HepG2 (cell line): ENCODE data around the gene IPPK. TPM values are rescaled to one million over a fixed set of nuclear protein-coding genes. Genes with fewer than 3 reads are reported as not detected.

ENCODE experiments used
- ATAC-seq: fragments of 200-7000 bp; cut with Tn5 transposase; 3 replicates; pipeline ENCODE4 v1.9.1; 2020; ENCODE audit warnings: mild to moderate bottlenecking, moderate library complexity
- BruUV-seq: library from RNA; stranded (reverse); fragments of 400-500 nt; replicated peaks from 2 replicates; lab custom pipeline; 2021; lab: Mats Ljungman, UMichigan
- CTCF ChIA-PET: fragments of 300-600 bp; formaldehyde crosslinking; extraction: SDS; loops from one replicate; lab custom pipeline; 2021; ENCODE audit warnings: low total read pairs, inconsistent platforms, low intra/inter-chr PET ratio; lab: Yijun Ruan, JAX
- POLR2A ChIA-PET: fragments of 350-600 bp; sonication (Branson Sonifier 250); formaldehyde crosslinking; loops from one replicate; lab custom pipeline; 2020; ENCODE audit warnings: antibody characterized with exemption, inconsistent platforms; lab: Yijun Ruan, JAX
- DNase-seq: peaks from one replicate; pipeline ENCODE4 v3.0.0-alpha.2; 2015; ENCODE audit warnings: low spot score
- FAIRE-seq: peaks from 3 replicates; lab custom pipeline; 2011; peaks lifted over from hg19 to GRCh38; lab: Jason Lieb, UNC
- H2AFZ ChIP-seq: one replicate; pipeline ENCODE4 v1.6.1; 2011; ENCODE audit warnings: low read length, inconsistent platforms
- H3K27ac ChIP-seq: fragments of 300-600 bp; 3 replicates; pipeline ENCODE4 v1.8.0; 2011; ENCODE audit warnings: mixed run types, mild to moderate bottlenecking, mixed read lengths, low read length, inconsistent platforms; ENCODE audit not compliant: insufficient read depth; ENCODE audit errors: extremely low read length
- H3K27me3 ChIP-seq, 2 experiments: fragments of 200-600 bp in 1 of 2; 2 replicates in 1 of 2; 3 replicates in 1 of 2; pipeline versions ENCODE4 v1.6.0 to v1.8.0; 2011; ENCODE audit warnings: low read length in 2 of 2, mild to moderate bottlenecking in 2 of 2, moderate library complexity in 2 of 2, inconsistent platforms in 1 of 2; ENCODE audit not compliant: insufficient read depth in 2 of 2, control insufficient read depth in 1 of 2
- H3K36me3 ChIP-seq, 2 experiments: fragments of 200-600 bp in 1 of 2; replicated peaks in 1 of 2; 2 replicates in 1 of 2; 3 replicates in 1 of 2; pipeline versions ENCODE4 v1.5.1 to v1.8.0; 2011; ENCODE audit warnings: low read length in 2 of 2, inconsistent platforms in 1 of 2; ENCODE audit not compliant: insufficient read depth in 2 of 2, control insufficient read depth in 1 of 2
- H3K4me1 ChIP-seq: 2 replicates; pipeline ENCODE4 v1.5.1; 2012; ENCODE audit warnings: low read length, inconsistent platforms; ENCODE audit not compliant: insufficient read depth
- H3K4me2 ChIP-seq: 2 replicates; pipeline ENCODE4 v1.6.0; 2011; ENCODE audit warnings: low read depth, low read length, inconsistent platforms
- H3K4me3 ChIP-seq, 3 experiments: fragments of 200-600 bp in 1 of 3; sonication (generic), shearing (Covaris generic) in 1 of 3; replicated peaks in 1 of 3; 2 replicates each; pipeline ENCODE4 v1.5.1; 2011 to 2016; ENCODE audit warnings: low read length in 3 of 3, inconsistent platforms in 2 of 3, low read depth in 2 of 3, mild to moderate bottlenecking in 2 of 3, control low read depth in 1 of 3, mixed read lengths in 1 of 3; ENCODE audit not compliant: insufficient read depth in 1 of 3
- H3K79me2 ChIP-seq: one replicate; pipeline ENCODE4 v1.6.1; 2011; ENCODE audit warnings: low read length, inconsistent platforms; ENCODE audit not compliant: insufficient read depth
- H3K9ac ChIP-seq: 2 replicates; pipeline ENCODE4 v1.6.0; 2011; ENCODE audit warnings: mild to moderate bottlenecking, low read depth, low read length, inconsistent platforms; ENCODE audit not compliant: insufficient read depth
- H3K9me3 ChIP-seq: 2 replicates; pipeline ENCODE4 v1.5.1; 2012; ENCODE audit warnings: mild to moderate bottlenecking, low read length
- H4K20me1 ChIP-seq: 2 replicates; pipeline ENCODE4 v1.6.0; 2011; ENCODE audit warnings: inconsistent platforms, mild to moderate bottlenecking, low read length, moderate library complexity; ENCODE audit not compliant: insufficient read depth
- DDIT3 ChIP-seq: sonication (generic); formaldehyde crosslinking; IDR thresholded peaks from 2 replicates; pipeline ENCODE4 v1.4.0; 2020; ENCODE audit warnings: mild to moderate bottlenecking, missing genetic modification reagents
- ELF3 ChIP-seq: IDR thresholded peaks from 2 replicates; pipeline ENCODE4 v1.6.1; 2016; ENCODE audit warnings: missing genetic modification reagents, missing compliant biosample characterization
- FOXK2 ChIP-seq: fragments of 450-650 bp; IDR thresholded peaks from 2 replicates; pipeline ENCODE4 v1.6.1; 2016
- KDM5B ChIP-seq: sonication (generic); formaldehyde crosslinking; IDR thresholded peaks from 2 replicates; pipeline ENCODE4 v1.4.0; 2020; ENCODE audit warnings: missing genetic modification reagents, mild to moderate bottlenecking, borderline replicate concordance
- TAF15 ChIP-seq: fragments of 200-400 bp; formaldehyde crosslinking; IDR thresholded peaks from one replicate; pipeline ENCODE4 v1.6.1; 2018; ENCODE audit warnings: mild to moderate bottlenecking, low read depth, low read length; ENCODE audit not compliant: poor library complexity, severe bottlenecking
- ZBED4 ChIP-seq: sonication (generic); formaldehyde crosslinking; IDR thresholded peaks from 2 replicates; pipeline ENCODE4 v1.4.0; 2020; ENCODE audit warnings: missing genetic modification reagents, borderline replicate concordance
- ZNF180 ChIP-seq: sonication (generic); formaldehyde crosslinking; IDR thresholded peaks from 2 replicates; pipeline ENCODE4 v1.4.0; 2020; ENCODE audit warnings: low read depth, missing genetic modification reagents, borderline replicate concordance
- ZNF24 ChIP-seq: fragments of 450-650 bp; IDR thresholded peaks from 2 replicates; pipeline ENCODE4 v1.6.1; 2017; ENCODE audit warnings: antibody characterized with exemption, mild to moderate bottlenecking
- ZNF761 ChIP-seq: sonication (generic); formaldehyde crosslinking; conservative IDR thresholded peaks from 2 replicates; pipeline ENCODE4 v1.4.0; 2020; ENCODE audit warnings: mild to moderate bottlenecking, missing genetic modification reagents
- WGBS: methylation state at CpG from one replicate; pipeline ENCODE4 v1.1.6; 2017; ENCODE audit warnings: low lambda C conversion rate; 5-methylcytosine and 5-hydroxymethylcytosine counted together
- in situ Hi-C: cut with HindIII; loops from 2 replicates; pipeline ENCODE4 v1.10.0; 2017; ENCODE audit warnings: low pct_unique_long_range_greater_than_20kb; ENCODE audit not compliant: extremely low pct_ligation_motif_present
- intact Hi-C: fragments of 100-400 bp; cut with micrococcal nuclease; formaldehyde crosslinking; loops from one replicate; pipeline ENCODE4 v1.10.0; 2022; ENCODE audit not compliant: unreplicated experiment
- polyA plus RNA-seq, 8 experiments: library from polyadenylated mRNA; depleted of rRNA in 3 of 8; stranded (reverse) in 7 of 8; unstranded in 1 of 8; fragments of >200 nt; fragmentation: Illumina TruSeq in 4 of 8; extraction: Trizol in 4 of 8; gene quantifications; 2 replicates each; pipeline versions ENCODE4 v1.2.1 to v1.2.3, GENCODE V29; 2011 to 2016; ENCODE audit warnings: low read depth in 4 of 8, missing spikeins in 1 of 8, mixed read lengths in 1 of 8; ENCODE audit not compliant: insufficient read depth in 1 of 8
- total RNA-seq, 5 experiments: library from RNA; depleted of rRNA; stranded (reverse); fragments of >200 nt; fragmentation: Illumina TruSeq; extraction: Trizol; gene quantifications; 2 replicates each; pipeline ENCODE4 v1.2.3, GENCODE V29; 2016; ENCODE audit warnings: low read depth in 1 of 5
- TF ChIP-seq, protein P1 (sequence below): sonication (generic); formaldehyde crosslinking; IDR thresholded peaks from 2 replicates; pipeline ENCODE4 v1.5.0; 2020; ENCODE audit warnings: mild to moderate bottlenecking, missing genetic modification reagents

The IPPK gene
- total and polyA plus RNA-seq, 2 of the 13 experiments (the other 11 are each of a cell fraction or from before 2014, with no cell fraction given), result 9.9 to 14.1 TPM

- Histone ChIP-seq H3K9me3 (no peaks in the 10 kb centered on the region), H3K9ac (no peak overlapping the region), H3K4me2 (no peak overlapping the region), H3K36me3 (peaks cover 30 to 63% of the 10 kb centered on the region in 2 experiments; a peak in 4 of 5 replicates), H3K4me3 (no peak overlapping the region)
- intact Hi-C loops, result no loop called here
- no peak for DNase-seq
- CTCF ChIA-PET, result no interaction called here
- TF ChIP-seq ELF3 (CRISPR knock-in tag), result no peak
- TF ChIP-seq, all 625 proteins: peak for 0
- Histone ChIP-seq H3K4me1 (no peaks in the 10 kb centered on the region), H3K79me2 (no peaks in the 10 kb centered on the region), H4K20me1 (no peaks in the 10 kb centered on the region; the same call in 1 of the 2 replicates), H3K27ac (no peak overlapping the region), H3K27me3 (no peaks in the 10 kb centered on the region), H2AFZ (no peak overlapping the region)
- POLR2A ChIA-PET, result no interaction called here
- ATAC-seq (no peak), FAIRE-seq (no peak)
- WGBS, result 99% methylated on average over 15 of the region's 15 CpGs
- BruUV-seq, result no TSS peak
- in situ Hi-C loops, result no loop called here
These were observed 42.8 kb upstream of the IPPK start for GRCh38 chr9:92712767-92713166.

GRCh38 chr9:92711844-92712243 lies 41.9 kb upstream of the IPPK start:
- H3K4me2 ChIP-seq, result no peak overlapping the region
- WGBS, result 100% methylated on average over 6 of the region's 6 CpGs
- no peaks in the 10 kb centered on the region for H3K4me1 ChIP-seq
- ATAC-seq (no peak), FAIRE-seq (no peak), DNase-seq (no peak)
- no peaks in the 10 kb centered on the region for H3K9me3 ChIP-seq
- BruUV-seq, result no TSS peak
- H3K4me3 ChIP-seq, result no peak overlapping the region
- ChIA-PET POLR2A (no interaction called here), CTCF (no interaction called here)
- no peak overlapping the region for H2AFZ ChIP-seq
- no peak overlapping the region for H3K27ac ChIP-seq
- intact Hi-C loops, result no loop called here
- peaks cover 25 to 56% of the 10 kb centered on the region in 2 experiments; a peak in 4 of 5 replicates for H3K36me3 ChIP-seq
- in situ Hi-C loops, result no loop called here
- H3K27me3 ChIP-seq, result no peaks in the 10 kb centered on the region
- H3K9ac ChIP-seq, result no peak overlapping the region
- H4K20me1 ChIP-seq, result no peaks in the 10 kb centered on the region; the same call in 1 of the 2 replicates
- H3K79me2 ChIP-seq, result no peaks in the 10 kb centered on the region
- TF ChIP-seq DDIT3 (CRISPR knock-in tag), result no peak
- no peak for TF ChIP-seq ZNF180 (CRISPR knock-in tag)
- TF ChIP-seq KDM5B (CRISPR knock-in tag), result no peak
- TF ChIP-seq TAF15, result no peak
- no peak for TF ChIP-seq ZBED4 (CRISPR knock-in tag)
- no peak for TF ChIP-seq FOXK2
- TF ChIP-seq ZNF24, result no peak
- TF ChIP-seq ZNF761 (CRISPR knock-in tag), result no peak
- TF ChIP-seq, protein P1, sequence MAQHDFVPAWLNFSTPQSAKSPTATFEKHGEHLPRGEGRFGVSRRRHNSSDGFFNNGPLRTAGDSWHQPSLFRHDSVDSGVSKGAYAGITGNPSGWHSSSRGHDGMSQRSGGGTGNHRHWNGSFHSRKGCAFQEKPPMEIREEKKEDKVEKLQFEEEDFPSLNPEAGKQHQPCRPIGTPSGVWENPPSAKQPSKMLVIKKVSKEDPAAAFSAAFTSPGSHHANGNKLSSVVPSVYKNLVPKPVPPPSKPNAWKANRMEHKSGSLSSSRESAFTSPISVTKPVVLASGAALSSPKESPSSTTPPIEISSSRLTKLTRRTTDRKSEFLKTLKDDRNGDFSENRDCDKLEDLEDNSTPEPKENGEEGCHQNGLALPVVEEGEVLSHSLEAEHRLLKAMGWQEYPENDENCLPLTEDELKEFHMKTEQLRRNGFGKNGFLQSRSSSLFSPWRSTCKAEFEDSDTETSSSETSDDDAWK, result no peak
